HPDE6-E6E7 (cell line): ENCODE data around the gene IVNS1ABP.
A peak's percentile ranks its signal among the peaks of the same experiment; 100 is the strongest.
"Not testable (repeated sequence)": the region's sequence is repeated elsewhere in the genome, so short reads cannot be mapped to it uniquely, and the experiment has no call there.

ENCODE experiments used
- DNase-seq: peaks from one replicate; pipeline ENCODE4 v3.0.0; 2011; ENCODE audit warnings: missing footprints; ENCODE audit errors: extremely low spot score

IVNS1ABP gene

GRCh38 chr1:185334182-185334581 lies 17.1 kb upstream of the IVNS1ABP start:
- no peak for DNase-seq

GRCh38 chr1:185328255-185328654 lies 11.2 kb upstream of the IVNS1ABP start:
- no peak for DNase-seq

GRCh38 chr1:185325413-185325812 lies 8.4 kb upstream of the IVNS1ABP start:
- no peak for DNase-seq

GRCh38 chr1:185324118-185324517 lies 7.1 kb upstream of the IVNS1ABP start:
- DNase-seq, result no peak

- DNase-seq, result no peak
These were observed 5.6 kb upstream of the IVNS1ABP start for GRCh38 chr1:185322636-185323035.

GRCh38 chr1:185321653-185322221 lies 4.7 kb upstream of the IVNS1ABP start:
- DNase-seq, result not testable (repeated sequence)

GRCh38 chr1:185321104-185321503 lies 4.1 kb upstream of the IVNS1ABP start:
- DNase-seq, result not testable (repeated sequence)

- no peak for DNase-seq
These were observed 2.1 kb upstream of the IVNS1ABP start for GRCh38 chr1:185319139-185319475.

- DNase-seq, result no peak
These were observed 1.5 kb upstream of the IVNS1ABP start for GRCh38 chr1:185318431-185319138.

GRCh38 chr1:185317886-185318310 lies 855 bp upstream of the IVNS1ABP start:
- DNase-seq, result peak; percentile 79

- DNase-seq, result peak; percentile 63
These were observed 645 bp downstream of the IVNS1ABP start for GRCh38 chr1:185316163-185317033.

- DNase-seq, result no peak
These were observed 1.5 kb downstream of the IVNS1ABP start for GRCh38 chr1:185315445-185316071.

GRCh38 chr1:185314411-185314810 lies 2.6 kb downstream of the IVNS1ABP start:
- no peak for DNase-seq

- no peak for DNase-seq
These were observed 4.5 kb downstream of the IVNS1ABP start for GRCh38 chr1:185312361-185313138.

GRCh38 chr1:185311589-185312225 lies 5.3 kb downstream of the IVNS1ABP start:
- DNase-seq, result no peak

- DNase-seq, result no peak
These were observed 7.5 kb downstream of the IVNS1ABP start for GRCh38 chr1:185309566-185309965.

GRCh38 chr1:185308126-185308525 lies 8.9 kb downstream of the IVNS1ABP start:
- no peak for DNase-seq

GRCh38 chr1:185305419-185305818 lies 11.6 kb downstream of the IVNS1ABP start:
- DNase-seq, result no peak

- no peak for DNase-seq
These were observed 16.9 kb downstream of the IVNS1ABP start for GRCh38 chr1:185300152-185300551.

- DNase-seq, result no peak
These were observed 19.1 kb downstream of the IVNS1ABP start for GRCh38 chr1:185297982-185298381.

GRCh38 chr1:185295091-185295490 lies 22.0 kb downstream of the IVNS1ABP start:
- no peak for DNase-seq
